ENCODE results near the gene NOP10. TPM values are rescaled to one million over a fixed set of nuclear protein-coding genes. Genes with fewer than 3 reads are reported as not detected.

NOP10 gene
- total RNA-seq, 1 donor from 2014 or later: 267 TPM

- H3K4me3 Mint-ChIP-seq: peak overlapping the region; percentile 97
- DNase-seq (ENCODE audit: low spot score): no peak
- H3K9me3 Mint-ChIP-seq: no peaks in the 10 kb centered on the region
- intact Hi-C loops (cut with micrococcal nuclease): loop anchor here (5.0 kb wide), 1 partner anchor 631 kb away; the partner anchor contains the start of gene AQR
- peak overlapping the region; percentile 97 for H3K27ac Mint-ChIP-seq
- H3K36me3 Mint-ChIP-seq (ENCODE audit: low read depth): peaks cover 23% of the 10 kb centered on the region
- peaks cover 69% of the 10 kb centered on the region for H3K4me1 Mint-ChIP-seq (ENCODE audit: low read depth)
- no peaks in the 10 kb centered on the region for H3K27me3 Mint-ChIP-seq (ENCODE audit: insufficient read depth)
Observed at GRCh38 chr15:34336231-34336990, 6.5 kb downstream of the NOP10 start.

DNA sequence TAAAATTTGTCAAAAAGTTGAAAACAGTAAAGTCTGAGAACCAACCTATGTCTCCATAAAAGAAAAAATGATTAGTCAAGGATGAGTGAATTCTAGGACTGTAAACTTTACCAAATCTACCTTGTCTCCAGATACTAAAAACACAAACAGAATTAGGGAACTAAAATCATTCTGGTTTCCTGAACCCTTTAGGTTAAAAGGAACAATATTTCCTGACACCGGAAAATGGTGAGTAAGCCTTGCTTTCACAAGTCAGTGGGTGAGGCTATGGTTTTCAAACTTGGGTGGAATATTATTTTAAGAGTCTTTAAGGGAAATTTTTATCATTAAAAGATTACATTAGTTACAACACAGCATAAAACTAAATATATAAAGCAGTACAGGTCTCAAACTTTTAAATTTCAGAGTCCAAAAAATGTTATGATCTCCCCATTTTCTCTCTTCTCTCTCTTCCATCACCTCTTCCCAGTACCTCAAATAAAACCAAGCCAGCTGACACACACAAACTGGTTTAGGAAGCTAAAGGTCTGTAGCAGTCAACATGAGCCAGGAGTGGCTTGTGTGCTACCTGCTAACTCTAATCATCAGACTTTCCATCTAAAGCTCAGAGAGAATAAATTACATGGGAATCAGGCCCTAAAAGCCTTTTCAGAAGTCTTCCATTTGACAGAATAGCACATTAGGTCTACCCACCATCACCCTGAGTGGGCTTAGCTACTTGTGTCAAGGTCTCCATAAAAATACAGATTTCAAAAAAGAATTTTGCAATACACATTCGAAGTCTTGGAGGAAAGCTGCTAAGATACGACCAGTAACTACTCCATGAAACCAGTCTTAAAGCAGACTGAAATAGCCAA is 7.5 kb downstream of the NOP10 start:
- Mint-ChIP-seq H3K27me3 (ENCODE audit: insufficient read depth) (no peaks in the 10 kb centered on the region), H3K9me3 (no peaks in the 10 kb centered on the region), H3K4me3 (peak overlapping the region; percentile 97), H3K27ac (peak overlapping the region; percentile 97), H3K4me1 (ENCODE audit: low read depth) (peaks cover 70% of the 10 kb centered on the region), H3K36me3 (ENCODE audit: low read depth) (peaks cover 14% of the 10 kb centered on the region)
- no peak for DNase-seq (ENCODE audit: low spot score)
- intact Hi-C loops (cut with micrococcal nuclease): loop anchor here (2.0 to 5.0 kb wide), 5 partner anchors 17 to 632 kb away; partner anchors contain the start of genes AQR, AVEN, GOLGA8B and LPCAT4

DNA sequence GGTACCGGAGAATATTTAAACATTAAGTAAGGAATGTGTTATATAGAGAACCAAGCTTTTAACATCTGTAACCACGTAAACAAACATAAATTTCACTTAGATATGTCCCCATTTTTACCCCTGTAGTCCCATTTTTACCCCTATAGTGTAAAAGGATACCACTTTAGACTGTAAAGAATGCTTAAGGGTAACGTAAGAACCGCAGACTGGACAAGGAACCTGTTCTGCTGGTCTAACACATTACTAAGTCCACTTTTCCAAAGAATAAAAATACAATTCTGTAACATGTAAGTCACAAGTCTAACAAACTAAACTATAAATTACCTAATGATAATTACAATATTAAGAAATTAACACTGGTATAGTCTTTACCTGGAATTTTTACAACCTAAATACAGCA is 8.3 kb downstream of the NOP10 start:
- Mint-ChIP-seq H3K9me3 (no peaks in the 10 kb centered on the region), H3K4me1 (ENCODE audit: low read depth) (peaks cover 70% of the 10 kb centered on the region), H3K4me3 (peak overlapping the region; percentile 97), H3K27ac (peak overlapping the region; percentile 97), H3K27me3 (ENCODE audit: insufficient read depth) (no peaks in the 10 kb centered on the region), H3K36me3 (ENCODE audit: low read depth) (peaks cover 8% of the 10 kb centered on the region)
- DNase-seq (ENCODE audit: low spot score): no peak
- intact Hi-C loops (cut with micrococcal nuclease): loop anchor here (1.0 to 5.0 kb wide), 9 partner anchors 9 to 653 kb away; partner anchors contain the start of genes AQR, AVEN, EMC4 and GOLGA8B

DNA sequence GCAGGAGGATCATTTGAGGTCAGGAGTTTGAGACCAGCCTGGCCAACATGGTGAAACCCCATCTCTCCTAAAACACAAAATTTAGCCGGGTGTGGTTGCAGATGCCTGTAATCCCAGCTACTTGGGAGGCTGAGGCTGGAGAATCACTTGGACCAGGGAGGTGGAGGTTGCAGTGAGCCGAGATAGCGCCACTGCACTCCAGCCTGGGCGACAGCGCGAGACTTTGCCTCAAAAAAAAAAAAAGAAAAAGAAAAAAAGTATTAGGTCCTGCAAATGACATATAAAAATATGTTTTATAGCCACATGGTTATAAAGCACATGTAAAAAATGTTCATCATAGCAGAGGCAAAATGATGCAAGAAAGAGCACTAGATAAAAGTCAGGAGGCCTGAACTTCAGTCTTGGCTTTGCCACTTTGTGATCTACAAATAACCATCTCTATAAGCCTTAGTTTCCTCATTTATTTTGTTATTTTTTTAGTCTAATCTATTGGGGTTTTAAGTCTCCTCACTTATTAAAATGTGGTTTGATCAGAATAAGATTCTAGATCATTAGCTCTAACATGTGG is 10.3 kb downstream of the NOP10 start:
- intact Hi-C loops (cut with micrococcal nuclease): loop anchor here (5.0 kb wide), 1 partner anchor 655 kb away; the partner anchor contains the start of gene ZNF770
- no peaks in the 10 kb centered on the region for H3K27me3 Mint-ChIP-seq (ENCODE audit: insufficient read depth)
- peak overlapping the region; percentile 78 for H3K27ac Mint-ChIP-seq
- H3K4me3 Mint-ChIP-seq: no peak overlapping the region
- no peaks in the 10 kb centered on the region for H3K9me3 Mint-ChIP-seq
- no peak for DNase-seq (ENCODE audit: low spot score)
- H3K4me1 Mint-ChIP-seq (ENCODE audit: low read depth): peaks cover 84% of the 10 kb centered on the region
- H3K36me3 Mint-ChIP-seq (ENCODE audit: low read depth): peaks cover 11% of the 10 kb centered on the region

- peaks cover 87% of the 10 kb centered on the region for H3K4me1 Mint-ChIP-seq (ENCODE audit: low read depth)
- no peak for DNase-seq (ENCODE audit: low spot score)
- intact Hi-C loops (cut with micrococcal nuclease): loop anchor here (5.0 kb wide), 1 partner anchor 655 kb away; the partner anchor contains the start of gene ZNF770
- peak overlapping the region; percentile 78 for H3K27ac Mint-ChIP-seq
- H3K4me3 Mint-ChIP-seq: peak overlapping the region; percentile 23
- H3K36me3 Mint-ChIP-seq (ENCODE audit: low read depth): peaks cover 11% of the 10 kb centered on the region
- no peaks in the 10 kb centered on the region for H3K9me3 Mint-ChIP-seq
- H3K27me3 Mint-ChIP-seq (ENCODE audit: insufficient read depth): no peaks in the 10 kb centered on the region
Observed at GRCh38 chr15:34331809-34332208, 11.1 kb downstream of the NOP10 start.

DNA sequence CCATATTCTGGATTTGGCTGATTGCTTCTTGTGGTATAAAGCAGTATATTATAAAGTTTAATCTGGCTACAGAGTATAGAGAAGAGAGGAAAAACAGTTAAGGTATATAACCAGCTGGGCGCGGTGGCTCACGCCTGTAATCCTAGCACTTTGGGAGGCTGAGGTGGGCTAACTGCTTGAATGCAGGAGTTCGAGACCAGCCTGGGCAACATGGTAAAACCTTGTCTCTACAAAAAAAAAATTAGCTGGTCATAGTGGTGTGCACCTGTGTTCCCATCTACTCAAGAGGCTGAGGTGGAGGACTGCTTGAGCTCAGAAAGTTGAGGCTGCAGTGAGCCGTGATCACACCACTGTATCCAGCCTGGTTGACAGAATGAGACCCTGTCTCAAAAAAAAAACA is 12.7 kb downstream of the NOP10 start:
- H3K36me3 Mint-ChIP-seq (ENCODE audit: low read depth): peaks cover 11% of the 10 kb centered on the region
- no peak for DNase-seq (ENCODE audit: low spot score)
- intact Hi-C loops (cut with micrococcal nuclease): loop anchor here (5.0 kb wide), 1 partner anchor 657 kb away; the partner anchor contains the start of gene ZNF770
- H3K4me1 Mint-ChIP-seq (ENCODE audit: low read depth): peaks cover 85% of the 10 kb centered on the region
- no peaks in the 10 kb centered on the region for H3K27me3 Mint-ChIP-seq (ENCODE audit: insufficient read depth)
- peak overlapping the region; percentile 31 for H3K27ac Mint-ChIP-seq
- H3K4me3 Mint-ChIP-seq: no peak overlapping the region
- no peaks in the 10 kb centered on the region for H3K9me3 Mint-ChIP-seq

DNA sequence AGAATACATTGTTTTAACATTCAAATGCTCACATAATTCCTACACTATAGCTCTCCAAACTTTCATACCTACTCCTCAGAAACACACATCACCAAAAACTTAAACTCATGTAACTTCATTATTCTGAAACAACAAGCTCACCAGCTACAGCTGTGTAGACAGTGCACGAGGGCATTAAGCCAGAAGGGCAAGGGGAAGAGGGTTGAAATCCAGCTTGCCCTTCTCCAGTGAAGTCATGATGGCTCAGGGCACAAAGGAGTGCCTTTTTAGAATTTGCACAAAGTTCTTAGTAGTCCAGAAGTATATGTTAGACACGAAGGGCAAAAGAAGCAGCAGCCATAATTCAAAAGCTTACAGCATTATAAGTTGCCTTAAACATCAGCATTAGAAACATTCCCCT is 13.9 kb downstream of the NOP10 start:
- Mint-ChIP-seq H3K4me1 (ENCODE audit: low read depth) (peaks cover 78% of the 10 kb centered on the region), H3K27me3 (ENCODE audit: insufficient read depth) (no peaks in the 10 kb centered on the region), H3K4me3 (peak overlapping the region; percentile 70), H3K9me3 (no peaks in the 10 kb centered on the region), H3K36me3 (ENCODE audit: low read depth) (peaks cover 11% of the 10 kb centered on the region), H3K27ac (peak overlapping the region; percentile 76)
- intact Hi-C loops (cut with micrococcal nuclease): loop anchor here (5.0 kb wide), 1 partner anchor 52 kb away; no protein-coding TSS in a partner anchor
- DNase-seq (ENCODE audit: low spot score): no peak

DNA sequence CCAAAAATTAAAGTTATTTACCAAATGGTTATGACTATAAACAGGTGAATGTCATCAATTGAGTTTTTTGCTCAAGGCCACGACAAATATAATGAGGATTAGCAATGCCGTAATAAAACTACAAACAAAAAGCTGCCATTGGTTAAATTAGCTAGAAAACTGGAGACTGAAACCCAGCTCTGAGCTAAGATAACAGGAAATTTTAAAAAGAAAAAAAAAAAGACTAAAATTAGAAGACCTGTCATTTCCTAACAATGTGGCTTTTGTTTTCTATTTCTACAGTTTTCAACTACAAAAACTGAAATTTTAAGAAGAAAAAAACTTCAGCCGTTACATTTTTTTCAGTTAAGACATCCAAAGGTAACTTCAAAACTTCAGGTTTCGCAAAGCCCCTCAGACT is 15.0 kb downstream of the NOP10 start:
- no peak for DNase-seq (ENCODE audit: low spot score)
- peak overlapping the region; percentile 54 for H3K4me3 Mint-ChIP-seq
- no peaks in the 10 kb centered on the region for H3K9me3 Mint-ChIP-seq
- H3K4me1 Mint-ChIP-seq (ENCODE audit: low read depth): peaks cover 74% of the 10 kb centered on the region
- H3K27me3 Mint-ChIP-seq (ENCODE audit: insufficient read depth): no peaks in the 10 kb centered on the region
- intact Hi-C loops (cut with micrococcal nuclease): loop anchor here (1.0 to 5.0 kb wide), 2 partner anchors 10 to 51 kb away; no protein-coding TSS in a partner anchor
- peak overlapping the region; percentile 70 for H3K27ac Mint-ChIP-seq
- peaks cover 13% of the 10 kb centered on the region for H3K36me3 Mint-ChIP-seq (ENCODE audit: low read depth)

DNA sequence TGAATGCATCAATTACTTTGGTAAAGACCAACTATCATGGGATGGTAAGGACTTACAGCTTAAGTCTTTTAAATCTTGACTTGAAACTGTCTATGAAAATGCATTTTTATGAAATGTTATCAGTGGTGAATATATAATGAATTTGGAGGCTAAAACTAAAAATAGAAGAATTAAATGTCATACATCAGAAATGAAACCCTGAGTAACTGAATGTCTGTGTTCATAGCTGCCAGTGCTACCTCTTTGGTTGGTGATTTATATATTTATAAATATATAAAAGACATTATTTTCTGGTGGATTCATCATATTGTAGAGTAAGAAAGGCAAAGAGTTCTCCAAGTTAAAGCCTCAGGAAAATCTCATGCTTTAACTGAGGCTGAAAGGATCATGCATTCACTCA is 17.6 kb downstream of the NOP10 start:
- H3K27ac Mint-ChIP-seq: no peak overlapping the region
- no peak overlapping the region for H3K4me3 Mint-ChIP-seq
- no peaks in the 10 kb centered on the region for H3K27me3 Mint-ChIP-seq (ENCODE audit: insufficient read depth)
- peaks cover 10% of the 10 kb centered on the region for H3K36me3 Mint-ChIP-seq (ENCODE audit: low read depth)
- no peaks in the 10 kb centered on the region for H3K9me3 Mint-ChIP-seq
- no peak for DNase-seq (ENCODE audit: low spot score)
- H3K4me1 Mint-ChIP-seq (ENCODE audit: low read depth): peaks cover 65% of the 10 kb centered on the region
- intact Hi-C loops (cut with micrococcal nuclease): loop anchor here (5.0 kb wide), 1 partner anchor 48 kb away; no protein-coding TSS in a partner anchor

DNA sequence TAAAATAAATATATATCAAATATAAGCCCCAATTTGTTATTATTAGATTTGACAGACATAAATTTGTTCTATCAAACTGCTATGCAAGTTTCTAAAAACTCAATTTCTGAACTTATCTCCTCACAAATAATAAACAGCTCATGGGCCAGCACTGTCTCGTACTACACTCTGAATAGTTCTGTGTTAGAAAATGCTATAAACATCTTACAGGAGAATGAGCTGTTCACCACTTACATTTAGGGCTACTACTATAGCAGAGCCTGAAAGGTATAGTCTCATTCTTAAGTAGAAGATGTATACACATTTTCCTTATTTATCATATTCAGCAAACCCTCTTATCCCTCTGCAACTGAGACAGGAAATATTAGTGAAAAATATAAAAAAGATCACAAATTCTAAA is 18.0 kb downstream of the NOP10 start:
- peaks cover 61% of the 10 kb centered on the region for H3K4me1 Mint-ChIP-seq (ENCODE audit: low read depth)
- no peak for DNase-seq (ENCODE audit: low spot score)
- no peak overlapping the region for H3K27ac Mint-ChIP-seq
- no peaks in the 10 kb centered on the region for H3K27me3 Mint-ChIP-seq (ENCODE audit: insufficient read depth)
- peaks cover 13% of the 10 kb centered on the region for H3K36me3 Mint-ChIP-seq (ENCODE audit: low read depth)
- no peak overlapping the region for H3K4me3 Mint-ChIP-seq
- no peaks in the 10 kb centered on the region for H3K9me3 Mint-ChIP-seq
- intact Hi-C loops (cut with micrococcal nuclease): loop anchor here (5.0 kb wide), 1 partner anchor 48 kb away; no protein-coding TSS in a partner anchor

DNA sequence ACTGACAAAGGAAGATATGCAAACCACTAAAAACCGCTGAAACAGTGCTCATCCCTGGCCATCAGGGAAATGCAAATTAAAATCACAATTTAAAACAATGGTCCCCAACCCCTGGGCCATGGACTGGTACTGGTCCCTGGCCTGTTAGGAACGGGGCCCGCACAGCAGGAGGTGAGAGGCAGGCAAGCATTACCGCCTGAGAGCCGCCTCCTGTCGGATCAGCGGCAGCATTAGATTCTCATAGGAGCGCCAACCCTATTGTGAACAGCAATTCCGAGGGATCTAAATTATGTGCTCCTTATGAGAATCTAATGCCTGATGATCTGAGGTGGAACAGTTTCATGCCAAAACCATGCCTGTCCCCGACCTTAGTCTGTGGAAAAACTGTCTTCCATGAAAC is 19.7 kb downstream of the NOP10 start:
- no peaks in the 10 kb centered on the region for H3K27me3 Mint-ChIP-seq (ENCODE audit: insufficient read depth)
- DNase-seq (ENCODE audit: low spot score): no peak
- no peaks in the 10 kb centered on the region for H3K9me3 Mint-ChIP-seq
- H3K4me3 Mint-ChIP-seq: no peak overlapping the region
- H3K4me1 Mint-ChIP-seq (ENCODE audit: low read depth): peaks cover 53% of the 10 kb centered on the region
- peaks cover 8% of the 10 kb centered on the region for H3K36me3 Mint-ChIP-seq (ENCODE audit: low read depth)
- intact Hi-C loops (cut with micrococcal nuclease): no loop called here
- no peak overlapping the region for H3K27ac Mint-ChIP-seq

- Mint-ChIP-seq H3K4me1 (ENCODE audit: low read depth) (peaks cover 43% of the 10 kb centered on the region), H3K27me3 (ENCODE audit: insufficient read depth) (no peaks in the 10 kb centered on the region), H3K27ac (peak overlapping the region; percentile 79), H3K9me3 (no peaks in the 10 kb centered on the region), H3K4me3 (peak overlapping the region; percentile 88), H3K36me3 (ENCODE audit: low read depth) (peaks cover 18% of the 10 kb centered on the region)
- intact Hi-C loops (cut with micrococcal nuclease): loop anchor here (1.0 to 2.0 kb wide), 2 partner anchors 10 to 16 kb away; no protein-coding TSS in a partner anchor
- DNase-seq (ENCODE audit: low spot score): no peak
Observed at GRCh38 chr15:34318277-34319079, 24.5 kb downstream of the NOP10 start.
